DOHH2 (cell line): Measurements from ENCODE around the gene GATB.

Source experiments
- H3F3A ChIP-seq: fragments of 200-600 bp; sonication (generic), shearing (Covaris generic); 2 replicates; pipeline ENCODE4 v1.6.0; 2016; ENCODE audit warnings: antibody characterized with exemption, mild to moderate bottlenecking; ENCODE audit not compliant: control insufficient read depth, insufficient read depth
- H3K27ac ChIP-seq: fragments of 200-600 bp; sonication (generic); 2 replicates; pipeline ENCODE4 v1.5.1; 2014; ENCODE audit warnings: low read depth, mild to moderate bottlenecking, low read length, moderate library complexity
- H3K27me3 ChIP-seq: fragments of 200-600 bp; sonication (generic); 2 replicates; pipeline ENCODE4 v1.6.1; 2014; ENCODE audit warnings: mild to moderate bottlenecking, low read length, mixed read lengths; ENCODE audit not compliant: control insufficient read depth
- H3K36me3 ChIP-seq: fragments of 200-600 bp; sonication (generic); 2 replicates; pipeline ENCODE4 v1.6.1; 2014; ENCODE audit warnings: mild to moderate bottlenecking, low read length, moderate library complexity, mixed read lengths; ENCODE audit not compliant: control insufficient read depth
- H3K4me1 ChIP-seq: fragments of 200-600 bp; sonication (generic); 2 replicates; pipeline ENCODE4 v1.6.1; 2014; ENCODE audit warnings: mild to moderate bottlenecking, low read length, mixed read lengths; ENCODE audit not compliant: control insufficient read depth
- H3K4me2 ChIP-seq: fragments of 200-600 bp; sonication (generic); 2 replicates; pipeline ENCODE4 v1.6.0; 2014; ENCODE audit warnings: mild to moderate bottlenecking, low read length, moderate library complexity
- H3K4me3 ChIP-seq: fragments of 200-600 bp; sonication (generic); 2 replicates; pipeline ENCODE4 v1.5.1; 2014; ENCODE audit warnings: mild to moderate bottlenecking, low read length, mixed read lengths
- H3K79me2 ChIP-seq: fragments of 200-600 bp; sonication (generic); 2 replicates; pipeline ENCODE4 v1.6.1; 2014; ENCODE audit warnings: mild to moderate bottlenecking, low read length, mixed read lengths; ENCODE audit not compliant: control insufficient read depth
- H3K9me2 ChIP-seq: fragments of 200-600 bp; sonication (generic); replicated peaks from 2 replicates; pipeline ENCODE4 v1.6.1; 2014; ENCODE audit warnings: mild to moderate bottlenecking, low read length, mixed read lengths; ENCODE audit not compliant: control insufficient read depth
- H3K9me3 ChIP-seq: fragments of 200-600 bp; sonication (generic); 2 replicates; pipeline ENCODE4 v1.6.1; 2014; ENCODE audit warnings: antibody characterized with exemption, low read length, mixed read lengths; ENCODE audit not compliant: control insufficient read depth, insufficient read depth
- H4K20me1 ChIP-seq: fragments of 200-600 bp; sonication (generic); 2 replicates; pipeline ENCODE4 v1.6.0; 2014; ENCODE audit warnings: low read depth, mild to moderate bottlenecking, antibody characterized with exemption, low read length, moderate library complexity; ENCODE audit not compliant: control insufficient read depth, insufficient read depth
- EZH2phosphoT487 ChIP-seq: fragments of 200-600 bp; sonication (generic); IDR thresholded peaks from 2 replicates; pipeline ENCODE4 v1.6.1; 2017; ENCODE audit warnings: borderline replicate concordance, mild to moderate bottlenecking, antibody characterized with exemption, low read length, moderate library complexity, mixed read lengths
- TF ChIP-seq, protein P1 (sequence below): fragments of 200-600 bp; sonication (generic); IDR thresholded peaks from one replicate; pipeline ENCODE4 v1.5.1; 2014; ENCODE audit warnings: antibody characterized with exemption, mild to moderate bottlenecking, low read depth, low read length; ENCODE audit not compliant: poor library complexity, severe bottlenecking

GATB gene

DNA sequence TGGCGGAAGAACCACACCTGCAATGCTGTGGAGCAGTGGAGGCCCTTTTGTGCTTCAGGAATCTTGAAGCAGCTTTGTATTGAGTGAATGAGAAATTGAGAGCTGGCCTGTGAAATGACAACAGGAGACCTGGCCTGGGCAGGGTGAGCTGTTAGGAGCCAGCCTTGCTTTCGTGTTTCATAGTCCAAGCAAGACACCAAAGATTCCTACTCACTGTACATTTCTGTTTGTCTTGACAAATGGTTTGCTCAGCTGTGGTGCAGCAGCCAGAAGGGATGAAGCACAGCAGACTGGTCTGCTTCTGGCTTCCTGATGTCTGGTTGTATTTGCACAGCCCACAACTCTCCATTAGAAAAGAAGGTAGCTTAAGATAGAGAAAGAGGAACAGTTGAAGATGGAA is 96.5 kb downstream of the GATB start:
- TF ChIP-seq, protein P1, sequence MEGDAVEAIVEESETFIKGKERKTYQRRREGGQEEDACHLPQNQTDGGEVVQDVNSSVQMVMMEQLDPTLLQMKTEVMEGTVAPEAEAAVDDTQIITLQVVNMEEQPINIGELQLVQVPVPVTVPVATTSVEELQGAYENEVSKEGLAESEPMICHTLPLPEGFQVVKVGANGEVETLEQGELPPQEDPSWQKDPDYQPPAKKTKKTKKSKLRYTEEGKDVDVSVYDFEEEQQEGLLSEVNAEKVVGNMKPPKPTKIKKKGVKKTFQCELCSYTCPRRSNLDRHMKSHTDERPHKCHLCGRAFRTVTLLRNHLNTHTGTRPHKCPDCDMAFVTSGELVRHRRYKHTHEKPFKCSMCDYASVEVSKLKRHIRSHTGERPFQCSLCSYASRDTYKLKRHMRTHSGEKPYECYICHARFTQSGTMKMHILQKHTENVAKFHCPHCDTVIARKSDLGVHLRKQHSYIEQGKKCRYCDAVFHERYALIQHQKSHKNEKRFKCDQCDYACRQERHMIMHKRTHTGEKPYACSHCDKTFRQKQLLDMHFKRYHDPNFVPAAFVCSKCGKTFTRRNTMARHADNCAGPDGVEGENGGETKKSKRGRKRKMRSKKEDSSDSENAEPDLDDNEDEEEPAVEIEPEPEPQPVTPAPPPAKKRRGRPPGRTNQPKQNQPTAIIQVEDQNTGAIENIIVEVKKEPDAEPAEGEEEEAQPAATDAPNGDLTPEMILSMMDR, result no peak
- TF ChIP-seq EZH2phosphoT487, result no peak
- H3K27me3 ChIP-seq, result no peaks in the 10 kb centered on the region
- H3K4me2 ChIP-seq, result no peak overlapping the region
- H3K36me3 ChIP-seq, result no peaks in the 10 kb centered on the region
- no peaks in the 10 kb centered on the region for H4K20me1 ChIP-seq
- H3K79me2 ChIP-seq, result no peaks in the 10 kb centered on the region
- H3K4me3 ChIP-seq, result no peak overlapping the region
- H3F3A ChIP-seq, result no peaks in the 10 kb centered on the region
- no peaks in the 10 kb centered on the region for H3K9me3 ChIP-seq
- H3K27ac ChIP-seq, result no peak overlapping the region
- H3K4me1 ChIP-seq, result 0 out of 2 replicates have a peak, but pooled peaks cover 2% of the 10 kb centered on the region
- no peaks in the 10 kb centered on the region for H3K9me2 ChIP-seq

DNA sequence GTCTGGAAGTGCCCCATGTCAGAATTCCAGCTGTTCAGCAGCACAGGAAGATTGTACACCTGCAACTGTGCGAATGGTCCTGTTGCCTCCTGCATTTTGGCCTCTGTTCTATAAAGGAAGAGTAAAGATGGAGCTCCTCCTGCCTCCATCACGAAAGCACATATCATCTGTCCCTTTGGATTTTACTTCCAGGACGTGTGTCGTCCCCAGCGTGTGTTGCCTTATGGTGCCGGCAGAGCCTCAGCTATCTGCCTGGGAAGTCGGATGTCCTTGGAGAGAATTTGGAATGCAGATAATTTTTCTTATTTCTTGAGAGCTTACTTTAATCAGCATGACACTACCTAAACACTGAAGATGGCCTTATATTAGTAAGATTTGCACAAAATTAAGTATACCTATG is 97.7 kb downstream of the GATB start:
- no peaks in the 10 kb centered on the region for H3F3A ChIP-seq
- H3K27ac ChIP-seq, result no peak overlapping the region
- no peaks in the 10 kb centered on the region for H3K79me2 ChIP-seq
- H3K27me3 ChIP-seq, result no peaks in the 10 kb centered on the region
- H3K4me3 ChIP-seq, result no peak overlapping the region
- H4K20me1 ChIP-seq, result no peaks in the 10 kb centered on the region
- TF ChIP-seq EZH2phosphoT487, result no peak
- TF ChIP-seq, protein P1, result no peak
- no peaks in the 10 kb centered on the region for H3K9me3 ChIP-seq
- 0 out of 2 replicates have a peak, but pooled peaks cover 3% of the 10 kb centered on the region for H3K4me1 ChIP-seq
- H3K9me2 ChIP-seq, result no peaks in the 10 kb centered on the region
- no peaks in the 10 kb centered on the region for H3K36me3 ChIP-seq
- no peak overlapping the region for H3K4me2 ChIP-seq

DNA sequence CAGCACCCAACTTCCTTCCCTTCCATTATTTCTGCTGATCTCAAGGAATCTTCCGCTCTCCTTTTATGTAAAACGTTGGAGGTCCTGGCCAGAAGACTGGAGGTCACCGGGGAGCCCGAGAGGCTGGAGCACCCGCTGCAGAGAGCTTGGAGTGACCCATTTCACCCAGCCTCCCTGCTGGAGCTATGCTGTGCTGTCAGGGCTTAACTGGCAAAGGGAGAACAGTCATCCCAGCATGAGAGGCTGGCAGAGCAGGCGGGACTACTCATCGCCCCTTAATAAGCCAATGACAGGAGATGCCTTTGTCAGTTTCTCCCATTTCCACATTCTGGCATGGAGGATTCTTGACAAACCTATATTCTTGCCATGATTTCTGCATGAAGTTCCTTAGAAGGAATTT is 98.9 kb downstream of the GATB start:
- Histone ChIP-seq H3K9me2 (no peaks in the 10 kb centered on the region), H3K4me2 (no peak overlapping the region), H3K4me3 (no peak overlapping the region), H3K27ac (no peak overlapping the region), H4K20me1 (no peaks in the 10 kb centered on the region), H3K79me2 (no peaks in the 10 kb centered on the region), H3K9me3 (no peaks in the 10 kb centered on the region), H3K27me3 (no peaks in the 10 kb centered on the region), H3K4me1 (0 out of 2 replicates have a peak, but pooled peaks cover 3% of the 10 kb centered on the region), H3F3A (no peaks in the 10 kb centered on the region), H3K36me3 (no peaks in the 10 kb centered on the region)
- TF ChIP-seq, protein P1, result no peak
- TF ChIP-seq EZH2phosphoT487, result no peak
